Ovary (tissue), 9 donors: Measurements from ENCODE around the gene KCTD11. TPM values are rescaled to one million over a fixed set of nuclear protein-coding genes. Genes with fewer than 3 reads are reported as not detected.
"Not testable (repeated sequence)": the region's sequence is repeated elsewhere in the genome, so short reads cannot be mapped to it uniquely, and the experiment has no call there.

Source experiments
- DNase-seq, 5 donors: peaks; one replicate each; pipeline ENCODE4 v3.0.0-alpha.2; 2019 to 2020
- H3K27ac ChIP-seq, 2 donors: fragments of 200-600 bp; one replicate each; pipeline versions ENCODE4 v1.5.1 to v1.8.0; 2019 to 2022
- H3K27me3 ChIP-seq: fragments of 200-600 bp; one replicate; pipeline ENCODE4 v1.8.0; 2022
- H3K36me3 ChIP-seq: fragments of 200-600 bp; sonication (generic); one replicate; pipeline ENCODE4 v1.5.1; 2019
- H3K4me1 ChIP-seq: one replicate; pipeline ENCODE4 v1.8.1; 2013; ENCODE audit warnings: mild to moderate bottlenecking, moderate library complexity; ENCODE audit not compliant: insufficient read depth
- H3K4me3 ChIP-seq: fragments of 200-600 bp; sonication (generic); one replicate; pipeline ENCODE4 v1.5.1; 2017
- H3K9me3 ChIP-seq, 2 donors: fragments of 200-600 bp in 1 of 2; sonication (generic) in 1 of 2; one replicate each; pipeline versions ENCODE4 v1.5.1 to v1.8.1; 2013 to 2019; ENCODE audit warnings: mild to moderate bottlenecking in 1 of 2, moderate library complexity in 1 of 2
- CTCF ChIP-seq, 3 donors: fragments of 450-650 bp in 2 of 3; fragments of 200-600 bp in 1 of 3; IDR thresholded peaks; one replicate each; pipeline versions ENCODE4 v1.5.1 to v1.8.0; 2016 to 2022; ENCODE audit warnings: antibody characterized with exemption in 3 of 3, mild to moderate bottlenecking in 1 of 3
- EP300 ChIP-seq: sonication (generic); formaldehyde crosslinking; IDR thresholded peaks from one replicate; pipeline ENCODE4 v1.6.1; 2017; ENCODE audit warnings: antibody characterized with exemption
- POLR2A ChIP-seq: fragments of 450-650 bp; IDR thresholded peaks from one replicate; pipeline ENCODE4 v1.6.1; 2017; ENCODE audit warnings: antibody characterized with exemption, mild to moderate bottlenecking, moderate library complexity
- WGBS, 3 donors: extraction: QIAGEN DNeasy Blood & Tissue Kit in 1 of 3; methylation state at CpG; one replicate each; pipeline versions ENCODE4 v1.1.5 to v1.1.7; 2013 to 2017; 5-methylcytosine and 5-hydroxymethylcytosine counted together
- intact Hi-C, 4 donors: fragments of 100-400 bp; cut with DNase I; formaldehyde crosslinking; loops; one replicate each; pipeline versions ENCODE4 v1.11.0 to v1.15.1; 2022 to 2023
- polyA plus RNA-seq, 2 donors: library from polyadenylated mRNA; stranded (reverse); fragments of 200-250 nt in 1 of 2; fragments of 350-450 nt in 1 of 2; fragmentation: Illumina TruSeq in 1 of 2; extraction: RNeasy Lipid Tissue Mini Kit (QIAGEN cat#74804) in 1 of 2; gene quantifications; one replicate each; pipeline ENCODE4 v1.2.3, GENCODE V29; 2013 to 2014
- total RNA-seq, 7 donors: library from RNA; depleted of rRNA in 2 of 7; stranded (reverse); fragments of >200 nt in 2 of 7; fragmentation: NEBNext Ultra II Directional in 3 of 7; extraction: Animal tissue kit (Norgen Biotek cat#: 25700) in 3 of 7; gene quantifications; one replicate each; pipeline versions ENCODE4 v1.1.0 to v1.2.4, GENCODE V29; 2016 to 2023
- donor health status: DM: no; HTN: no; CAD: no; lungs with moderate emphysema.
- donor health status: DM: no; HTN: no; CAD: no.
- donor health status: Bipolar disorder and iron deficiency.
- donor health status: DM: yes; HTN: yes; CAD: no.
- donor health status: DM: no; HTN: no; CAD: no.
- donor health status: DM: yes; HTN: yes; CAD: no.

The KCTD11 gene
- total and polyA plus RNA-seq, 9 donors: 5.1 to 12.9 (median 10.5) TPM

GRCh38 chr17:7363311-7363710 lies 11.3 kb downstream of the KCTD11 start:
- DNase-seq: no peak
- Histone ChIP-seq H3K36me3 (no peaks in the 10 kb centered on the region), H3K27ac (no peak overlapping the region), H3K4me1 (no peaks in the 10 kb centered on the region), H3K27me3 (no peaks in the 10 kb centered on the region), H3K4me3 (no peak overlapping the region), H3K9me3 (no peaks in the 10 kb centered on the region)
- 79 to 85% (median 84%) methylated on average over 6 of the region's 6 CpGs for WGBS, 3 donors
- intact Hi-C loops: no loop called here
- no peak for TF ChIP-seq EP300
- TF ChIP-seq CTCF (IDR thresholded peaks at IDR 0.05): no peak

GRCh38 chr17:7365963-7366362 lies 14.0 kb downstream of the KCTD11 start:
- H3K4me1 ChIP-seq, intact Hi-C loops, H3K9me3 ChIP-seq, H3K27ac ChIP-seq, H3K36me3 ChIP-seq, DNase-seq, H3K4me3 ChIP-seq, H3K27me3 ChIP-seq: not testable (repeated sequence)
- WGBS, 3 donors: 75 to 83% (median 78%) methylated on average over 6 of the region's 7 CpGs

- Histone ChIP-seq H3K36me3 (no peaks in the 10 kb centered on the region), H3K27ac (no peak overlapping the region), H3K9me3 (no peaks in the 10 kb centered on the region), H3K4me1 (no peaks in the 10 kb centered on the region), H3K27me3 (no peaks in the 10 kb centered on the region), H3K4me3 (no peak overlapping the region)
- TF ChIP-seq EP300 (no peak), POLR2A (no peak)
- WGBS, 3 donors: 74 to 79% (median 76%) methylated on average over 8 of the region's 8 CpGs
- intact Hi-C loops: no loop called here
- DNase-seq: no peak
Observed at GRCh38 chr17:7367083-7367482, 15.1 kb downstream of the KCTD11 start.

GRCh38 chr17:7367918-7368598 lies 16.1 kb downstream of the KCTD11 start:
- WGBS, 3 donors: 57 to 65% (median 60%) methylated on average over 13 of the region's 13 CpGs
- intact Hi-C loops: no loop called here

GRCh38 chr17:7368599-7368994 lies 16.6 kb downstream of the KCTD11 start:
- intact Hi-C loops, H3K9me3 ChIP-seq, H3K4me1 ChIP-seq, H3K27ac ChIP-seq, H3K4me3 ChIP-seq, H3K27me3 ChIP-seq, H3K36me3 ChIP-seq, DNase-seq: not testable (repeated sequence)
- 86 to 90% (median 87%) methylated on average over 5 of the region's 5 CpGs for WGBS, 3 donors

More at GRCh38 chr17:7367918-7368598, 16.1 kb downstream of the KCTD11 start:
- Histone ChIP-seq H3K27ac (no peak overlapping the region), H3K4me1 (no peaks in the 10 kb centered on the region), H3K9me3 (no peaks in the 10 kb centered on the region), H3K27me3 (no peaks in the 10 kb centered on the region), H3K36me3 (no peaks in the 10 kb centered on the region), H3K4me3 (no peak overlapping the region)
- no peak for DNase-seq
- TF ChIP-seq POLR2A: no peak
- no peak for TF ChIP-seq CTCF (IDR thresholded peaks at IDR 0.05)
- no peak for TF ChIP-seq EP300

- Histone ChIP-seq H3K4me1 (no peaks in the 10 kb centered on the region), H3K9me3 (no peaks in the 10 kb centered on the region), H3K27ac (no peak overlapping the region), H3K4me3 (no peak overlapping the region), H3K36me3 (no peaks in the 10 kb centered on the region), H3K27me3 (no peaks in the 10 kb centered on the region)
- TF ChIP-seq CTCF (IDR thresholded peaks at IDR 0.05) (no peak), POLR2A (no peak), EP300 (no peak)
- intact Hi-C loops: no loop called here
- DNase-seq: no peak
- WGBS, 3 donors: 71 to 74% (median 73%) methylated on average over 5 of the region's 5 CpGs
Observed at GRCh38 chr17:7369825-7370224, 17.9 kb downstream of the KCTD11 start.
